ENCODE data around the gene PYGB.

PYGB gene

GRCh38 chr20:25273541-25274358 lies 25.9 kb downstream of the PYGB start:
- in situ Hi-C loops (cut with HindIII; ENCODE audit: low pct_unique_long_range_greater_than_20kb, low sequenced_read_pairs) = no loop called here
- no peak for DNase-seq (ENCODE audit: low read depth in 1 of 2, low spot score in 1 of 2)
- TF ChIP-seq JUND (IDR thresholded peaks at IDR 0.05; ENCODE audit: low read depth) = no peak

- DNase-seq (ENCODE audit: low read depth in 1 of 2, low spot score in 1 of 2) = no peak
- no peak for TF ChIP-seq JUND (IDR thresholded peaks at IDR 0.05; ENCODE audit: low read depth)
- in situ Hi-C loops (cut with HindIII; ENCODE audit: low pct_unique_long_range_greater_than_20kb, low sequenced_read_pairs) = no loop called here
Observed at GRCh38 chr20:25274481-25274880, 26.6 kb downstream of the PYGB start.

- in situ Hi-C loops (cut with HindIII; ENCODE audit: low pct_unique_long_range_greater_than_20kb, low sequenced_read_pairs) = no loop called here
- no peak for TF ChIP-seq JUND (IDR thresholded peaks at IDR 0.05; ENCODE audit: low read depth)
- no peak for DNase-seq (ENCODE audit: low read depth in 1 of 2, low spot score in 1 of 2)
Observed at GRCh38 chr20:25274891-25275812, 27.3 kb downstream of the PYGB start.

- no peak for DNase-seq (ENCODE audit: low read depth in 1 of 2, low spot score in 1 of 2)
- in situ Hi-C loops (cut with HindIII; ENCODE audit: low pct_unique_long_range_greater_than_20kb, low sequenced_read_pairs) = no loop called here
- TF ChIP-seq JUND (IDR thresholded peaks at IDR 0.05; ENCODE audit: low read depth) = no peak
Observed at GRCh38 chr20:25275813-25276532, 28.1 kb downstream of the PYGB start.

GRCh38 chr20:25276533-25277050 lies 28.7 kb downstream of the PYGB start:
- no peak for DNase-seq (ENCODE audit: low read depth in 1 of 2, low spot score in 1 of 2)
- no peak for TF ChIP-seq JUND (IDR thresholded peaks at IDR 0.05; ENCODE audit: low read depth)
- in situ Hi-C loops (cut with HindIII; ENCODE audit: low pct_unique_long_range_greater_than_20kb, low sequenced_read_pairs) = no loop called here

- no peak for TF ChIP-seq JUND (IDR thresholded peaks at IDR 0.05; ENCODE audit: low read depth)
- in situ Hi-C loops (cut with HindIII; ENCODE audit: low pct_unique_long_range_greater_than_20kb, low sequenced_read_pairs) = no loop called here
- DNase-seq (ENCODE audit: low read depth in 1 of 2, low spot score in 1 of 2) = no peak
Observed at GRCh38 chr20:25277051-25277801, 29.3 kb downstream of the PYGB start.

- in situ Hi-C loops (cut with HindIII; ENCODE audit: low pct_unique_long_range_greater_than_20kb, low sequenced_read_pairs) = no loop called here
- TF ChIP-seq JUND (IDR thresholded peaks at IDR 0.05; ENCODE audit: low read depth) = no peak
- no peak for DNase-seq (ENCODE audit: low read depth in 1 of 2, low spot score in 1 of 2)
Observed at GRCh38 chr20:25277941-25278521, 30.1 kb downstream of the PYGB start.

- TF ChIP-seq JUND (IDR thresholded peaks at IDR 0.05; ENCODE audit: low read depth) = no peak
- in situ Hi-C loops (cut with HindIII; ENCODE audit: low pct_unique_long_range_greater_than_20kb, low sequenced_read_pairs) = no loop called here
- DNase-seq (ENCODE audit: low read depth in 1 of 2, low spot score in 1 of 2) = no peak
Observed at GRCh38 chr20:25278636-25279361, 30.9 kb downstream of the PYGB start.

- DNase-seq (ENCODE audit: low read depth in 1 of 2, low spot score in 1 of 2) = no peak
- in situ Hi-C loops (cut with HindIII; ENCODE audit: low pct_unique_long_range_greater_than_20kb, low sequenced_read_pairs) = no loop called here
- no peak for TF ChIP-seq JUND (IDR thresholded peaks at IDR 0.05; ENCODE audit: low read depth)
Observed at GRCh38 chr20:25279403-25279802, 31.5 kb downstream of the PYGB start.

- DNase-seq (ENCODE audit: low read depth in 1 of 2, low spot score in 1 of 2) = peak; percentile 59 to 97
- in situ Hi-C loops (cut with HindIII; ENCODE audit: low pct_unique_long_range_greater_than_20kb, low sequenced_read_pairs) = no loop called here
- TF ChIP-seq JUND (IDR thresholded peaks at IDR 0.05; ENCODE audit: low read depth) = no peak
Observed at GRCh38 chr20:25280051-25280573, 32.2 kb downstream of the PYGB start.

Measured in T47D (cell line).